ENCODE measurements around the gene KPNA1.
A peak's percentile ranks its signal among the peaks of the same experiment; 100 is the strongest.

KPNA1 gene

GRCh38 chr3:122514123-122515019, at the start of gene KPNA1:
Gene KPNA1 (minus strand): TSS chr3:122514939. CDS start chr3:122496565, 18,374 bp downstream.
- peak; percentile 88 for DNase-seq

- peak; percentile 81 for DNase-seq
These were observed 49.6 kb upstream of the KPNA1 start, which contains the start of the genes DTX3L and PARP9 for GRCh38 chr3:122564155-122564912. Gene DTX3L (plus strand): TSS chr3:122564338. CDS start chr3:122564427, 89 bp downstream. Gene PARP9 (minus strand): TSS chr3:122564300. CDS start chr3:122559620, 4,680 bp downstream.

DNA sequence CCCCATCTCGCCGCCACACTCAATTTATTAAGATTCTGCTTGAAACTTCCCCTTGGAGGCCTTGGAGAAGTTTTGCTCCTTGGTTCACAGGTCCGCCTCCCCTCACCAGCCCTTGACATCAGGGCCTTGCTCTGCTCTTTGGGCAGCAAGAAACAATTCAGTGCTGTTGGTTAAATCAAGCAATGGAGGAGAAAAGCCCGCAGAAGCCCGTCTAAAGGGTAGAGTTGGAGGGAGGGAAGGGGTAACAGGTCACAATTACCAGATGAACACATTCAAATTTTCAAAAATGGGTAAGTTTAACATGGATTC, 48.9 kb upstream of the KPNA1 start:
- peak; percentile 19 for DNase-seq

GRCh38 chr3:122562923-122563716, 48.4 kb upstream of the KPNA1 start:
- no peak for DNase-seq

DNA sequence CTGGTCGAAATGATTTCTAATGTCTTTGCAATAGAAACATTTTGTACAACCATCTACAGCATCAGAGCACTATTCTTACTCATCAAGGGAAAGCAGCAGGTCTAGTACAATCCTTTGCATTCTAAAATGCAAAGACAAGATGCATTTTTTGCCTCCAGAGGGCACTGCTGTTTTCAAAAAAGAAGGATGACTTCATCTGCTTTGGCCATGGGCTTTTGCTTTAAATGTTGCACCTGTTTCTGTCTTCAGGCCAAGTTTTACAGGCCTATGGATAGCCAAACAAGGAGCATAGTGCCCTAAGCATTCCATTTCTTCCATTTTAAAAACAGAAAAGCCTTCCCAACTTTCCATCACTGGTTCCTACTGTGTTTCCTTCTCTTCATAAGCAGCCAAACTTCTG, 45.9 kb upstream of the KPNA1 start:
- DNase-seq: peak; percentile 63

DNA sequence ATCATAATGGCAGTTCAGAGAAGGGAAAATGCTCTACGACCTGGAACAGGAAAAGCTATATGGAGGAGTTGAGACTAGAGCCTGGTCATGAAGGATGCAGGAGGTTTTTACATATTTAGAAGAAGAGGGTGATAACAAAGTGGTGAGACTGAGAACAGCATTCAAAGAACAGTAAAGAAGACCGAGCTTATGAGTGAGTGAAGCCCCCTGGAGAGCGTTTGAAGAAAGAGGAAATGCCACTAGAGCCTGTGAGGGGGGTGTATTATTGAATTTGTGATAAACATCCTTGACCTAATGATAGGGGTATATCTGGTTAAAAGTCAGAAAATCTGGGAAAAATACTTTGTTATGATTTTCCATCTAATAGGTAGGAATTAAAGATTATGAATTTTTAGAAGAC, 45.2 kb upstream of the KPNA1 start:
- DNase-seq: no peak

DNA sequence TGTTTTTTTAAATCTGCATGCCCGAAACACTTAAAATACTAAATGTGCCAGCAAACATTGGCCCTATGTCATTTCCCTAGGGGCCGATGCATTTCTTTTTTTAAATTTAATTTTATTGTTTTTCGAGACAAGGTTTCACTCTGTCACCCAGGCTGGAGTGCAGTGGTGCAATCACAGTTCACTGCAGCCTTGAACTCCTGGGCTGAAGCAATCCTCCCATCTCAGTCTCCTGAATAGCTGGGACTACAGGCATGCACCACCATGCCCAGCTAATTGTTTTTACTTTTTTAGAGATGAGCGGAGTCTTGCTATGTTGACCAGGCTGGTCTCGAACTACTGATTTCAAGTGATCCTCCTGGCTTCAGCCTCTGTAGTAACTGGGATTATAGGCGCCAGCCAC, 43.9 kb upstream of the KPNA1 start:
- DNase-seq: no peak

- no peak for DNase-seq
These were observed 42.6 kb upstream of the KPNA1 start for GRCh38 chr3:122557356-122557755.

DNA sequence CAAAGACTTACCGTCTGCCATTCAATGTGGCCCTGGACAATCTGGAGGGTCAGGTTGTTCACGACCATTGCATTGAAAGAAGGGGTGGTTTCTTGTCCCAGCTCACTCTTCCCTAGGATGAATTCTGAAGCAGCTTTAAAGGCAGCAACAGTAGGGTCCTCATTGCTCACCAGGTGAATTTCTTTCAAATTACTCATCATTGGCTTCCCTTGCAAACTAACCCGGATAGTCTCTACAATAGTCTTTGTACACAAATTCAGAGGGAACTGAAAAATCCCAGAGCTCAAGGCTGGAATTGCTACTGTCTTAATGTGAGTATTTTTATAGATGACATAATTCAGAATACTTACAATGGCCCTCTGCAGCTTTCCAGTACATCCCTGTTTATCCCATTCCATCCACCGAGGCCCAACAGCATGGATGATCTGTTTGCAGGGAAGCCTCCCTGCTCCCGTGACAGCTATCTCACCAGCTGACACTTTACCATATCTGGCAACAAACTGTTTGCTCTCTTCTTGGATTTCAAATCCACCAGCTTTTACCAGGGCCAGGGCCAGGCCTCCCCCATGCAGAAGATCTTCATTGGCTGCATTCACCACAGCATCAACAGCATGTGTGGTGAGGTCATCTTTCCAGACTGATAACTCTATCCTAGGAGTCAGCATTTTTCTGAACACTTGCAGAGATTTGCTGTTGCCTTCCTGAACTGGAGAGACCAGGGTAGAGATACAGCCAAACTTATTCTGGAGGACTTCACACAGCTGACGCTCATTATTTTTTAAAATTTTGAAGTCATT, 40.7 kb upstream of the KPNA1 start:
- peak; percentile 42 for DNase-seq

GRCh38 chr3:122553171-122553570, 38.4 kb upstream of the KPNA1 start:
- no peak for DNase-seq

GRCh38 chr3:122548619-122549018, 33.9 kb upstream of the KPNA1 start:
- DNase-seq: no peak

DNA sequence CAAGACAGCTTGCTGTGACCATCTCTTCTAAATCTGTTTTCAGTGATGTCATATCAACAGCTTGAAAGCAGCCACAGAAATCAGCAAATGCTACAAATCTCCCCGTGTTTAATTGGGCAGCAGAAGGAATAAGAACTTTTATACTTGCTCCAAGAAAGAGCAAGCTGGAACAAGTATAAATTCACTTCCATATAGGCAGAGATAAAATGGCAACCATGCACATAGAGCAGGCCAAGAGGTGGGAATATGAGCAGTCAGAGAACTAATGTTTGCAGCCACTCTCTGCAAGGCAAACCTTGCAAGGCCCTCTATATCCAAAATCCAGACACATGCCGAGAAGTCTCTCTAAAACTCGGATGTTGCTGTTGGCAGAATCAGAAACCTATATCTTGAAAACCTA, 33.3 kb upstream of the KPNA1 start:
- DNase-seq: no peak

- no peak for DNase-seq
These were observed 31.4 kb upstream of the KPNA1 start for GRCh38 chr3:122546151-122546550.

DNA sequence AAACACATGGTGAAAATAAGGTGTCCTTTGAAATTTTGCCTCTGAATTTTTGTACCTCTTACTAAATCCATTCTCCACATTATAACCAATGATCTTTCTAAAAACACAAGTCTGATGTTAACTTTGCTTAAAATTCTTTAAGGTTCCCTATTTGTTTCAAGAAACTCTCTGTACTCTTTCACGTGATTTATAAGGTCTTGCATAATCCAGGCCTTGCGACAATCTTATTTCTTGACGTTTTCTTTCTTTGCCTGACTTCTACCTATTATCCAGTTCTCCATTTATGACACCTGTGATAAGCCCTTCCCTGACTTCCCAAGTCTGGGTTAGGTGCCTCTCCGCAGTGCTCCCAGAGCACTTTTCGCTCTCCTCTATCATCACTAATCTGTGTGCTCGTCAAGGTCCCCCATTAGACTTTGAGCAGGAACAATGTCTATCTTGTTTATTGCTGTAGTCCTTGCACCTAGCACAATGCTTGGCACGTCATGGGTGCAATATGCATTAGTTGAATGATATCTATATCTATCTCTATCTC, 24.3 kb upstream of the KPNA1 start:
- DNase-seq: no peak

DNA sequence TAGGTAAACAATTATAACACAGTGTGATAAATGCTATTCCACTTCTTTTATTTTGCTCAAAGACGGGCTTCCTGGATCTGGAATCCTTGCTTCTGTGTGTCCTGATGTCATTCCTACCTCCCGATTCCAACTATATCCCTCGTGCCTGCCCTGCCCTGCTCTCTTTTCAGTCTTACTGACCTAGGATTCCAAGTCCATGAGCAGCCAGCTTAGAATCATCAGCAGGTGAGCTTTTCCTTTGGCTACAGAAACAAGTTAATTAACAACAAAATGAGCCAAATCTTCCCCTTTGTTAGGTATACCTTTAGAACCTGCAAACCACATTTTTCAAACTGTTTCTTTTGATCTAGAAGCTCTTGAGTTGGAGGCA, 21.9 kb upstream of the KPNA1 start:
- no peak for DNase-seq

DNA sequence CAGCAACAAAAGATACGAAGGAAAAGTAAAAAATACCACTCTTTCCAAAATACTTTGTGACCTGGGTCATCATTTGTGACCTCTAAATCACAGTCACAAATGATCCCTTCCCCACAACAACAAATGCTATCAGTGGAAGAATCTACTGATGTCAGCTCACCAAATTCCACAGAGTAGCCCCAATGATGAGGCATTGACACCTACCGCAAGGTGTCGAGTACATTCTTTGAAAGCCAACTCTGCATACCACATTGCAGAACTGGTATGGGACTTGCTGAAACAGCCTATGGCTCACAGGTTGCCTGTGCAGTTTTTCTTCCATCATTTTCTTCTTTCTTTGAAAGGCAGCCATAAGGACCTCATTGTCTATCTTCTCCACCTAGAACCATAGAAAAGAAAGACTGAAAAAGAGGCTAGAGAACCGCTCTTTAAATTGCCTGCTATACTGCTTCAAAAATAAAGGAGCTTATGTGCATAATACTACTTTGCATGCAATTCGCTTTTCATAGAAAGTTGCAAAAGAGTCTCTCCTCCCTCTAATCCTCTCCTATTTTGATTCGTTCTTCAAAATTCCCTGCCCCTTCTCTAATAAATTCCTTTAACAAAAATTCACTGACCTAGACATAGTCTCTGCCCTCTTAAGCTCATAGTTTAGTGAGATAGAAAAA, 21.4 kb upstream of the KPNA1 start:
- no peak for DNase-seq

DNA sequence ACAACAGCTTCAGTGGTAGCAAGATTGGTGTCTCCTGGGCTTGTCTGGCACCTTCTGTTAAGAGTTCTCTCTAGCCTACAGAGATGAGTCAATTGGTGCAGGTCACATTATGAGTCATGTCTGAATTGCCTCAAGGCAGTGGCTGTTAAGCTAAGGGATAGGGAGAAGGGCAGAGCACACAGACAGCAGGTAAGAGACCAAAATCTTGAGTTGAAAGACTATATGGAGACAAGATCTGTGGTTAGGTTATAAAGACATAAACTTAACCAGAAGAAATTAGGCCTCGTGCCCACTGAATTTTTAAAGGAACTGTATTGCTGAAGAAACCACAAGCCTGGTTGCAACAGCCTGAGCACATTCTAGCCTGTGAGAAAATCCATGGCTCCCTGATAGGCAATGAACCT, 19.2 kb upstream of the KPNA1 start:
- peak; percentile 72 for DNase-seq

GRCh38 chr3:122533480-122533879, 18.7 kb upstream of the KPNA1 start:
- no peak for DNase-seq

DNA sequence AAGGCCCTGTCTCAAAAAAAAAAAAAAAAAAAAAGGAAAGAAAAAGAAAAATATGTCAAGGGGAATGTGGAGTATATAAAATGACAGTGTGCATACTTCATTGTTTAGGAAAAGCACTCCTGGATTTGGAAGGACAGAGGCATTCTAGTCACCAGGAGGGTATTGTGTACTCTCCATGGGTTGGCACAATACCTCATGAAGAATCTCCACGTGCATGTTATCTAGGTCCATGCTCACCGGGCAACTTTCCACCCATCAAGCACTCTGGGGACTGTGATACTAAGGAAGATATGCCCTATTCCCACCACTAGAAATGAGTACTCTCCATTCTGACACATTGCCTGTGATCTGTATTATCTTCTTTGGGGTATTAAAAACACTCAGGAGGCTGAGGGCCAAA, 15.4 kb upstream of the KPNA1 start:
- DNase-seq: no peak

DNA sequence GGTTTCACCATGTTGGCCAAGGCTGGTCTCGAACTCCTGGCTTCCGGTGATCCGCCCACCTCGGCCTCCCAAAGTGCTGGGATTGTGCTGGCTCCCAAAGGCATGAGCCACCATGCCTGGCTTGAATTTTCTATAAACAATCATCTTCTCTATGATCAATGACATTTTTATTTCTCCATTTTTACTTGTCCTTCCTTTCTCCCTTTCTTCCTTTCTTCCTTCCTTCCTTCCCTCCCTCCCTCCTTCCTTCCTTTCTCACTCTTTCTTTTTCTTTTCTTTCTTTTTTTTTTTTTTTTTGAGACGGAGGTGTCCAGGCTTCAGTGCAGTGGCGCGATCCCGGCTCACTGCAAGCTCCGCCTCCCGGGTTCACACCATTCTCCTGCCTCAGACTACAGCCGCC, 8.6 kb upstream of the KPNA1 start:
- no peak for DNase-seq

- no peak for DNase-seq
These were observed 6.1 kb upstream of the KPNA1 start for GRCh38 chr3:122520861-122521260.

GRCh38 chr3:122519693-122520092, 5.0 kb upstream of the KPNA1 start:
- DNase-seq: peak; percentile 20

Measured in fibroblast of skin of right biceps (primary cell).